ENCODE results near the gene SALL4. TPM values are rescaled to one million over a fixed set of nuclear protein-coding genes. Genes with fewer than 3 reads are reported as not detected.

SALL4 gene
- total RNA-seq, 2 donors from 2014 or later: 0.13 to 0.35 TPM

GRCh38 chr20:51796340-51796739, 6.0 kb downstream of the SALL4 start:
- H3K9me3 ChIP-seq: no peaks in the 10 kb centered on the region
- TF ChIP-seq CTCF (IDR thresholded peaks at IDR 0.05): no peak
- peaks cover 16% of the 10 kb centered on the region for H3K27me3 ChIP-seq
- H3K27ac ChIP-seq: no peak overlapping the region
- H3K4me3 ChIP-seq: no peak overlapping the region
- intact Hi-C loops (cut with DNase I): loop anchor here (5.0 kb wide), 1 partner anchor 171 kb away; no protein-coding TSS in a partner anchor
- H3K9ac ChIP-seq (ENCODE audit: low read depth in 2 of 2, low read length in 2 of 2): no peak overlapping the region
- peaks cover 6% of the 10 kb centered on the region for H3K4me1 ChIP-seq
- H3K36me3 ChIP-seq: no peaks in the 10 kb centered on the region
- DNase-seq: no peak

- DNase-seq: no peak
- Histone ChIP-seq H3K27ac (no peak overlapping the region), H3K9ac (ENCODE audit: low read depth in 2 of 2, low read length in 2 of 2) (no peak overlapping the region), H3K4me1 (no peaks in the 10 kb centered on the region), H3K36me3 (no peaks in the 10 kb centered on the region), H3K9me3 (no peaks in the 10 kb centered on the region), H3K4me3 (no peak overlapping the region), H3K27me3 (no peaks in the 10 kb centered on the region)
- intact Hi-C loops (cut with DNase I): no loop called here
- no peak for TF ChIP-seq CTCF (IDR thresholded peaks at IDR 0.05)
Observed at GRCh38 chr20:51792960-51793359, 9.4 kb downstream of the SALL4 start.

- H3K36me3 ChIP-seq: no peaks in the 10 kb centered on the region
- H3K27me3 ChIP-seq: no peaks in the 10 kb centered on the region
- H3K9me3 ChIP-seq: no peaks in the 10 kb centered on the region
- no peak overlapping the region for H3K4me3 ChIP-seq
- intact Hi-C loops (cut with DNase I): no loop called here
- DNase-seq: no peak
- H3K9ac ChIP-seq (ENCODE audit: low read depth in 2 of 2, low read length in 2 of 2): no peak overlapping the region
- H3K4me1 ChIP-seq: no peaks in the 10 kb centered on the region
- H3K27ac ChIP-seq: no peak overlapping the region
- TF ChIP-seq CTCF (IDR thresholded peaks at IDR 0.05): no peak
Observed at GRCh38 chr20:51791626-51792025, 10.7 kb downstream of the SALL4 start.

GRCh38 chr20:51790256-51790655, 12.1 kb downstream of the SALL4 start:
- Histone ChIP-seq H3K9me3 (no peaks in the 10 kb centered on the region), H3K4me3 (no peak overlapping the region), H3K36me3 (no peaks in the 10 kb centered on the region), H3K27ac (no peak overlapping the region), H3K9ac (ENCODE audit: low read depth in 2 of 2, low read length in 2 of 2) (no peak overlapping the region), H3K4me1 (no peaks in the 10 kb centered on the region), H3K27me3 (no peaks in the 10 kb centered on the region)
- intact Hi-C loops (cut with DNase I): no loop called here
- no peak for DNase-seq
- no peak for TF ChIP-seq CTCF (IDR thresholded peaks at IDR 0.05)

- Histone ChIP-seq H3K9ac (ENCODE audit: low read depth in 2 of 2, low read length in 2 of 2) (no peak overlapping the region), H3K4me1 (no peaks in the 10 kb centered on the region), H3K9me3 (no peaks in the 10 kb centered on the region), H3K36me3 (no peaks in the 10 kb centered on the region), H3K27me3 (no peaks in the 10 kb centered on the region), H3K4me3 (no peak overlapping the region), H3K27ac (no peak overlapping the region)
- no peak for TF ChIP-seq CTCF (IDR thresholded peaks at IDR 0.05)
- DNase-seq: no peak
- intact Hi-C loops (cut with DNase I): no loop called here
Observed at GRCh38 chr20:51789434-51789833, 12.9 kb downstream of the SALL4 start.

- no peak for TF ChIP-seq CTCF (IDR thresholded peaks at IDR 0.05)
- no peak overlapping the region for H3K4me3 ChIP-seq
- H3K27me3 ChIP-seq: no peaks in the 10 kb centered on the region
- no peak for DNase-seq
- no peak overlapping the region for H3K27ac ChIP-seq
- no peaks in the 10 kb centered on the region for H3K36me3 ChIP-seq
- no peaks in the 10 kb centered on the region for H3K4me1 ChIP-seq
- intact Hi-C loops (cut with DNase I): no loop called here
- no peaks in the 10 kb centered on the region for H3K9me3 ChIP-seq
- H3K9ac ChIP-seq (ENCODE audit: low read depth in 2 of 2, low read length in 2 of 2): no peak overlapping the region
Observed at GRCh38 chr20:51788822-51789221, 13.5 kb downstream of the SALL4 start.

Measured in colonic mucosa (tissue), 4 donors.